NCI-H345 treated with DMSO at 0.1 percent for 48 hours (cell line): ENCODE measurements around the gene TATDN2.
"Not testable (repeated sequence)": the region's sequence is repeated elsewhere in the genome, so short reads cannot be mapped to it uniquely, and the experiment has no call there.

Source experiments
- DNase-seq: peaks from one replicate; lab custom pipeline; 2025; ENCODE audit not compliant: unreplicated experiment; lab: John Stamatoyannopoulos, UW

Gene TATDN2

GRCh38 chr3:10289077-10289476 lies 40.8 kb downstream of the TATDN2 start:
- DNase-seq, result no peak

GRCh38 chr3:10289787-10290355 lies 41.6 kb downstream of the TATDN2 start:
- DNase-seq, result no peak

- DNase-seq, result no peak
Observed at GRCh38 chr3:10290481-10291176, 42.4 kb downstream of the TATDN2 start.

- DNase-seq, result no peak
Observed at GRCh38 chr3:10291641-10292040, 43.4 kb downstream of the TATDN2 start.

- no peak for DNase-seq
Observed at GRCh38 chr3:10292505-10293419, 44.5 kb downstream of the TATDN2 start, which contains the start of gene GHRL. GHRL (minus strand) TSS chr3:10292947; CDS start chr3:10290180, 2,767 bp downstream.

- no peak for DNase-seq
Observed at GRCh38 chr3:10294030-10294586, 45.8 kb downstream of the TATDN2 start.

- DNase-seq, result not testable (repeated sequence)
Observed at GRCh38 chr3:10298064-10298463, 49.8 kb downstream of the TATDN2 start.

- DNase-seq, result no peak
Observed at GRCh38 chr3:10299175-10299574, 50.9 kb downstream of the TATDN2 start.

GRCh38 chr3:10299679-10300078 lies 51.4 kb downstream of the TATDN2 start:
- DNase-seq, result no peak

GRCh38 chr3:10300087-10300486 lies 51.8 kb downstream of the TATDN2 start:
- DNase-seq, result no peak

- DNase-seq, result no peak
Observed at GRCh38 chr3:10303105-10303504, 54.8 kb downstream of the TATDN2 start.

- no peak for DNase-seq
Observed at GRCh38 chr3:10303785-10304184, 55.5 kb downstream of the TATDN2 start.

- DNase-seq, result no peak
Observed at GRCh38 chr3:10304905-10305304, 56.6 kb downstream of the TATDN2 start.

- no peak for DNase-seq
Observed at GRCh38 chr3:10305331-10305902, 57.2 kb downstream of the TATDN2 start.

- DNase-seq, result no peak
Observed at GRCh38 chr3:10306156-10306555, 57.9 kb downstream of the TATDN2 start.

GRCh38 chr3:10308678-10309077 lies 60.4 kb downstream of the TATDN2 start:
- no peak for DNase-seq

GRCh38 chr3:10309736-10310135 lies 61.5 kb downstream of the TATDN2 start:
- DNase-seq, result no peak

GRCh38 chr3:10310578-10310977 lies 62.3 kb downstream of the TATDN2 start:
- DNase-seq, result no peak

GRCh38 chr3:10311710-10312109 lies 63.5 kb downstream of the TATDN2 start:
- DNase-seq, result no peak

- DNase-seq, result no peak
Observed at GRCh38 chr3:10312391-10312790, 64.1 kb downstream of the TATDN2 start.

- no peak for DNase-seq
Observed at GRCh38 chr3:10312861-10313260, 64.6 kb downstream of the TATDN2 start.
